ENCODE measurements around the gene EPHB1.

The EPHB1 gene

DNA sequence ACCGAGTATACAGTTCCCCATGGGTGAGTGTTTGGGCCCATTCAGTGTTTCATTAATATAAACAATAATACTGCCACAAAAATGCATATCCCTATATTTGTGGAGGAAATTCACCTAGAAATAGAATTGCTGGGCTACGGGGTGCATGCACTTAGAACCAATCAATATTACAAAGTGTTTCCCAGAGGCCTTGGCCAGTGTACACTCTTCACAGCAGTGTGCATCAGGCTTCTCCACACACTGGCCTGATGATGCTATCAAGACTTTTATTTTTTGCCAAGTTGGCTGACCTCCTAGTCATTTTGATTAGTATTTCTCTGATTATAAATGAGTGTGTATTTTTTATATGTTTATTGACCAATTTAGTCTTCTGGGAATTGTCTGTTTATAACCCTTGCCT lies 323.7 kb downstream of the EPHB1 start:
- no peak for DNase-seq (ENCODE audit: low read depth)
- TF ChIP-seq, protein P1, sequence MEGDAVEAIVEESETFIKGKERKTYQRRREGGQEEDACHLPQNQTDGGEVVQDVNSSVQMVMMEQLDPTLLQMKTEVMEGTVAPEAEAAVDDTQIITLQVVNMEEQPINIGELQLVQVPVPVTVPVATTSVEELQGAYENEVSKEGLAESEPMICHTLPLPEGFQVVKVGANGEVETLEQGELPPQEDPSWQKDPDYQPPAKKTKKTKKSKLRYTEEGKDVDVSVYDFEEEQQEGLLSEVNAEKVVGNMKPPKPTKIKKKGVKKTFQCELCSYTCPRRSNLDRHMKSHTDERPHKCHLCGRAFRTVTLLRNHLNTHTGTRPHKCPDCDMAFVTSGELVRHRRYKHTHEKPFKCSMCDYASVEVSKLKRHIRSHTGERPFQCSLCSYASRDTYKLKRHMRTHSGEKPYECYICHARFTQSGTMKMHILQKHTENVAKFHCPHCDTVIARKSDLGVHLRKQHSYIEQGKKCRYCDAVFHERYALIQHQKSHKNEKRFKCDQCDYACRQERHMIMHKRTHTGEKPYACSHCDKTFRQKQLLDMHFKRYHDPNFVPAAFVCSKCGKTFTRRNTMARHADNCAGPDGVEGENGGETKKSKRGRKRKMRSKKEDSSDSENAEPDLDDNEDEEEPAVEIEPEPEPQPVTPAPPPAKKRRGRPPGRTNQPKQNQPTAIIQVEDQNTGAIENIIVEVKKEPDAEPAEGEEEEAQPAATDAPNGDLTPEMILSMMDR (conservative IDR thresholded peaks at IDR 0.05; ENCODE audit: control insufficient read depth, insufficient read depth, low read depth, low read length): no peak
- no peak overlapping the region for H3K4me3 ChIP-seq (ENCODE audit: control insufficient read depth, low read depth, low read length)

DNA sequence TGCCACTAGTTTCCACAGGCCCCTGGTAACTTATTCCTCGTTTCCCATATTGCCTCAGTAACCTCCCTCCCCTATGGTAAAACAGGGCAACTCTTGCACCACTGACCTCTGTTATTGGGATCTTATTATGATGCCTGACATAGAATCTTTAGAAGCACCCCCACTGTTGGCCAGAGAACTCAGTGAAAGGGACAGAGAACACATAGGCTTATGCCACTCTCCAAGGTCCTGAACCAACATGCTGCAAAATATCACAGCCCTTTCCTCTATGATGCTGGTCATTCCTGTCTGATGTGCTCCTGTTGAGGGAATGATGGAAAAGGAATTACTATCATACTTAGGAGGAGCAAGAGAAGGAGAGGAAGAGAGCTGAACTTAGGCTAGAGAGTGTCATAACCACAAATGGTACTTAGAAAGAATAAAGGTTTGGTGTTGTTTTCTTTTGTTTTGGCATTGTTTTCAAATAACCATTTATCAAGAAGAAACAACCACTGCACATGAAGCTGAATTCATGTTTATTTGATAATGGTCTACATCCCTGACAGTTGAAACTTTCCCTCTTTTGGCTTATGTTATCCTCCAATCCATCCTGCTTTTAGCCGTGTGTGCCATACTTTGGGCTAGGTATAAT lies 330.2 kb downstream of the EPHB1 start:
- TF ChIP-seq, protein P1 (conservative IDR thresholded peaks at IDR 0.05; ENCODE audit: control insufficient read depth, insufficient read depth, low read depth, low read length): no peak
- DNase-seq (ENCODE audit: low read depth): peak; percentile 44
- no peak overlapping the region for H3K4me3 ChIP-seq (ENCODE audit: control insufficient read depth, low read depth, low read length)

DNA sequence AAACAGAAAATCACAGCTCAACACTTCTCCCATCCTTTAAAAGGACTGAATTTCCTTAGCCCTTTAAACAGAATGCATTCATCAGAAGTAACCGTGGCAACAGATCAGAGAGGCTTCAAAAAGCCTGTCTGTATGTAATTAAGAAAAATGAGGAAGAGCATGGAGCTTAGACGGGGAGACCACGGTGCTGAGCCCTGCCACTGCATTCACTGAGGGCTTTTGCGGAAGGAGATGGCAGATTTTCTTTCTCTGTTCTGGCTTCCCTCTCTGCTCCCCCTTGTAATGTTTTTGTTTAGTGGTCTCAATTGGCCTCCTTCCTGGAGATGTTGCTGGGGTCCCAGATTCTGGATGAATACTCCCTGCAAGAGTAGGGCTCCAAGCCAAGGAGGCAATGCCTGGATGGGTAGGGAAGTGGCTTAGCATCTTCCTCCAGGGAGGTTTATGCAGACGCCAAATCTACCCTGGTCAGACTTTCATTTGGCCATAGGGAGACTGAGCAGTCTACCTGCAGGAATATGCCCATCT lies 332.9 kb downstream of the EPHB1 start:
- TF ChIP-seq, protein P1 (conservative IDR thresholded peaks at IDR 0.05; ENCODE audit: control insufficient read depth, insufficient read depth, low read depth, low read length): no peak
- no peak for DNase-seq (ENCODE audit: low read depth)
- H3K4me3 ChIP-seq (ENCODE audit: control insufficient read depth, low read depth, low read length): no peak overlapping the region

DNA sequence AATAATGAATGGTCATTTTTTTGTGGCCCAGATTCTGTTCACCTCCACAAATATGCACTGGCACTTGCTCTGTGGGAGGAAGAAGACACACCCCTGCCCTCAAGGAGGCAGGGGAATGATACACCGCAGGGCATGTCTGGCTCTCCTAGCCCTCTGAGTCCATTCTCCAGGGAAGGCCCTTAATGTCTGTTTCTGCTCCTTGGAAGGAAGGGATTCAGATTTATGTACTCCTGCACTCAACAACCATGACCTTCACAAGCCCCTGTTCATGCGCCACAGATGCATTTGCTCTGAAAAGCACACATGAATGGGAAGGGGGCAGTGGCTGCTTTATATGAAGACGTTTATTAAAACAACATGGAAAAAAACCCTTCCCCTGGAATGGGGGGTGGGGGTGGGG lies 333.8 kb downstream of the EPHB1 start:
- DNase-seq (ENCODE audit: low read depth): no peak
- TF ChIP-seq, protein P1 (conservative IDR thresholded peaks at IDR 0.05; ENCODE audit: control insufficient read depth, insufficient read depth, low read depth, low read length): no peak

DNA sequence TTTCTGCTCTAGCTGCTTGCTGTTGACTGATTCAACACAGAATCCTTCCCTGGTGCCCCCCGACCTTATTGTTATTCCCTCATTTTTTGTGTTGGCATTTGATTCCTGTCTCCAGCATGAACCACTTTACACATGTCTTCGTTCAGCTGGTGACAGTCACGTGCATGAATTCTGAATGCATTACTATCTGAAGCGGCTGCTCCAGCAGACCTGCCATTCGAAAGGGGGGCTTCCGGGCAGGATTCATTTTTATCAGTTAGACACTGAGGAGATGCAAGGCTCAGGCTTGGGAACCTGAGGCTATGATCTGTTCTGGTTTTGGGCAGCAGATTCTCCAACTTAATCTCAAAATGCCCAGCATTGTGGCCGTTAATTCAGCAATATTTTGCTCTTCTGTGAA lies 336.2 kb downstream of the EPHB1 start:
- no peak for DNase-seq (ENCODE audit: low read depth)
- TF ChIP-seq, protein P1 (conservative IDR thresholded peaks at IDR 0.05; ENCODE audit: control insufficient read depth, insufficient read depth, low read depth, low read length): no peak

More for the DNA sequence above, 333.8 kb downstream of the EPHB1 start:
- no peak overlapping the region for H3K4me3 ChIP-seq (ENCODE audit: control insufficient read depth, low read depth, low read length)

DNA sequence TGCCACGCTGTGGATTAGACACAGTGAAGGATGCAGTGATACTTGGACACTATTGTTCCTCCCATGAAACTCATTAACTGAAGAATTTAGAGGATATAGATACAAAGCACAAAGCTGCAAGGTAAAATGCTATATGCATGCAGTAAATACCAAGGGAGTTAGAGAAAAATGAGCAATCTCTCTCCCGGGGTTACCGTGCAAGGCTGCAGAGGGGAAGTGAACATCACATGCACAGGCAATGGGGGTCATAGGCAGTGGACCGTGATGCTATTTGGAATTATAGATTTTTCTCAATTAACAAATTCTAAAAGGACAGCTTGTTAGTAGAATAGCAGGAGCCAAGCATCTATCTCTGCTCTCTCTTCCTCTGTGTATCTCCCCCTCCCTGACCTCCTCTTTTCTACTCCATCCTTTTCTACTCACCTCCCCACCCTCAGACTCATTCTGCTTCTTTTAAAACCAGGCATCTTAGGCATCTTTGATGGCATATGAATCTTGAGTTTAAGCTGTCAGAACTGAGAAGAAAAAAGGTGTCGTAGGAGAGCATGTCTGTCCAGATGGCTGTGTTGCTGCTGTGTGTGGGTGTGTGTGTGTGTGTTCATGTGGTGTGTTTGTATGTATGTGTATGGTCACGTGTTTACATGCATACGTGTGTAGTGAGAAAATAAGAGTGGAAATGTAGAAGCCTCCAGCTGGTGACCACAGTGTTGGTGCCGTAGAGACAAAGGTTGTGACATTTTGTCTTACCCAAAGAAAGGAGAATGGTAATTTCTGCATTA lies 339.0 kb downstream of the EPHB1 start:
- TF ChIP-seq, protein P1 (conservative IDR thresholded peaks at IDR 0.05; ENCODE audit: control insufficient read depth, insufficient read depth, low read depth, low read length): no peak
- no peak for DNase-seq (ENCODE audit: low read depth)
- no peak overlapping the region for H3K4me3 ChIP-seq (ENCODE audit: control insufficient read depth, low read depth, low read length)

More for the DNA sequence above, 336.2 kb downstream of the EPHB1 start:
- no peak overlapping the region for H3K4me3 ChIP-seq (ENCODE audit: control insufficient read depth, low read depth, low read length)

Data from fibroblast of mammary gland (primary cell).